ENCODE data around the gene FKBP11. TPM values are rescaled to one million over a fixed set of nuclear protein-coding genes. Genes with fewer than 3 reads are reported as not detected.

The FKBP11 gene
- total RNA-seq, 4 donors from 2014 or later: 3.0 to 6.8 (median 5.3) TPM

- no peak for TF ChIP-seq CTCF (IDR thresholded peaks at IDR 0.05; ENCODE audit: low read depth)
These were observed 21.3 kb downstream of the FKBP11 start for GRCh38 chr12:48903982-48904411.

GRCh38 chr12:48903363-48903981 lies 21.8 kb downstream of the FKBP11 start:
- no peak for TF ChIP-seq CTCF (IDR thresholded peaks at IDR 0.05; ENCODE audit: low read depth)

- TF ChIP-seq CTCF (IDR thresholded peaks at IDR 0.05; ENCODE audit: low read depth): no peak
These were observed 24.0 kb downstream of the FKBP11 start for GRCh38 chr12:48901278-48901677.

- no peak for TF ChIP-seq CTCF (IDR thresholded peaks at IDR 0.05; ENCODE audit: low read depth)
These were observed 25.6 kb downstream of the FKBP11 start for GRCh38 chr12:48899651-48900050.

- no peak for TF ChIP-seq CTCF (IDR thresholded peaks at IDR 0.05; ENCODE audit: low read depth)
These were observed 31.0 kb downstream of the FKBP11 start for GRCh38 chr12:48894271-48894670.

- TF ChIP-seq CTCF (IDR thresholded peaks at IDR 0.05; ENCODE audit: low read depth): no peak
These were observed 34.5 kb downstream of the FKBP11 start for GRCh38 chr12:48890657-48891418.

- no peak for TF ChIP-seq CTCF (IDR thresholded peaks at IDR 0.05; ENCODE audit: low read depth)
These were observed 35.6 kb downstream of the FKBP11 start for GRCh38 chr12:48889679-48890078.

Data from subcutaneous adipose tissue (tissue), 4 donors.